ENCODE data around the gene SETD7. TPM values are rescaled to one million over a fixed set of nuclear protein-coding genes. Genes with fewer than 3 reads are reported as not detected.

Gene SETD7
- total RNA-seq, 1 experiment from 2014 or later: 29.6 TPM

DNA sequence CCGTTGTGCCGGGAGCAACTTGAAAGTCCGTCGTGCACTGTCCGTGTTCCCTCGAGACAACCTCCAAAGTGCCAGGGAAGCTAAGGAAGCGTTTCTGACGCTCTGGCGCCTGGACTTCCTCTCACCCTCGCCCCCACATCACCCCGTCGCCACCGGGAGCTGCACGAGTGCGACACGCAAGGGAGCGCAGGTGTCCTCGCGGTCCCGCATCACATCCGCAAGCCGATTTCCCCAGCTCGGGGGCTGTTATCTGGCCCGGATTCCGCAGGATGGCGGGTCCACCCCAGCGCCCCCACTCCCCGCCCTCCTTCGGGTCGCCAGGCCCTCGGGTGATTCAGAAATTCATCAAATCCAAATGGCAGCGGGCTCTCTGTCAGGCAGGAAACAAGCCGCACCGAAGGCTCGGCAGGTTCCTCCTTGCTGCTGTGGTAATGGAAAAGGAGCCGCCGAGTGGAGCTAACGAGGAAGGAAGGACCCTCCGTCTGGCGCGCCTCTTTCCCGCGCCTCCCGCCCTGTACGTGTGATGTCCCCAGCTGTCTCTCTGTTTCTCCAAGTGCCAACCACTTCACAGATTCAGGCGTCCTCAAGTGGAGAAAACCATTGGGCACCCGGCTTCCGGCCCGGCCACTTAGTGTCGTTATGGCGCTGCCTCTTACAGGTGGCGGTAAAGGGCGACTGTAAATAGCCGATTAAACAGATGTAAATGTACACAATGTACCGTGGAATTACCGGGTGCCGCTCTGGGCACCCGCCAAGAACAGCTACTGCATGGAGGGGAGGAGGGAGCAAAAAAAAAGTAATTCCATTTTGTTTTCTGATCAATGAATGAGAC, 921 bp upstream of the SETD7 start:
- peak; percentile 42 for DNase-seq
- TF ChIP-seq EZH2phosphoT487 (IDR thresholded peaks at IDR 0.05; ENCODE audit: borderline replicate concordance, low read length) (no peak), CTCF (conservative IDR thresholded peaks at IDR 0.05; ENCODE audit: low read depth, low read length) (0 out of 2 replicates have a peak, but pooled peaks have one; percentile 17)
- Histone ChIP-seq H3K4me1 (ENCODE audit: insufficient read depth, low read length) (peaks cover 12% of the 10 kb centered on the region), H3K4me2 (ENCODE audit: low read length) (peak overlapping the region; percentile 89), H3K9me2 (replicated peaks; ENCODE audit: low read length) (no peaks in the 10 kb centered on the region), H3K9ac (ENCODE audit: low read length) (peak overlapping the region; percentile 90; the same call in 1 of the 2 replicates), H3K36me3 (ENCODE audit: low read depth, low read length) (no peaks in the 10 kb centered on the region), H3K9me3 (ENCODE audit: low read length) (no peaks in the 10 kb centered on the region), H3K4me3 (ENCODE audit: low read length) (peak overlapping the region; percentile 70), H4K20me1 (ENCODE audit: low read length) (0 out of 2 replicates have a peak, but pooled peaks cover 4% of the 10 kb centered on the region), H3K27ac (ENCODE audit: low read length) (no peak overlapping the region), H3K79me2 (ENCODE audit: low read length) (peaks cover 37% of the 10 kb centered on the region), H3K27me3 (ENCODE audit: low read length) (no peaks in the 10 kb centered on the region), H2AFZ (ENCODE audit: low read length) (peak overlapping the region; percentile 82), H3F3A (ENCODE audit: low read length, unreplicated experiment) (no peaks in the 10 kb centered on the region)
- TSS peak; percentile 70 for BruUV-seq (replicated peaks)
- POLR2A ChIA-PET (ENCODE audit: unreplicated experiment): interaction anchor here (0.6 kb wide), 2 partner anchors 154 to 1161 kb away, joined by 3 to 11 read pairs; no protein-coding TSS in a partner anchor
- intact Hi-C loops (cut with micrococcal nuclease): loop anchor here (2.0 to 5.0 kb wide), 3 partner anchors 40 to 105 kb away; partner anchors contain the start of gene RAB33B
- peak; percentile 23 for ATAC-seq
- CTCF ChIA-PET: interaction anchor here (0.6 kb wide), 1 partner anchor 121 kb away, joined by 4 read pairs; no protein-coding TSS in a partner anchor

DNA sequence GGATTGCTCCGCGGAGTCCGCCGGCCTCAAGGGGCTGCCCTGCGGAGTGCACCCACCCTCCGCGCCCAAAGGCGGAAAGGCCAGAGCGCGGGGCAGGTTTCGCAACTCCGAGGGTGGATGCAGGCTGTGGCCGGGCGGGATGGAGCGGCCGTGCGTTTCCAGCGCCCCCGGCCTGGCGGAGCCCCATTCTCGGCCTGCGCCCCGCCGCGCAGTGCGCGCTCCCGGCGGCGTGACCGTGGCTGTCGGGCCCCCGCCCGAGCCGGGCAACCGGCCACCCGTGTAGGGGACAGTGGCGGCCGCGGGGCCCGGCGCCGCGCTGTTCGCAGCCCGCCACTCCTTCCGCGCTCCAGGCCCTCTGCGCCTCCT, 331 bp downstream of the SETD7 start:
- ChIA-PET POLR2A (ENCODE audit: unreplicated experiment) (interaction anchor here (0.7 kb wide), 1 partner anchor 543 kb away, joined by 5 read pairs; no protein-coding TSS in a partner anchor), CTCF (no interaction called here)
- no TSS peak for BruUV-seq (replicated peaks)
- peaks cover 12% of the 10 kb centered on the region for H3K4me1 ChIP-seq (ENCODE audit: insufficient read depth, low read length)
- H3K27me3 ChIP-seq (ENCODE audit: low read length): no peaks in the 10 kb centered on the region
- no peak for TF ChIP-seq CTCF (conservative IDR thresholded peaks at IDR 0.05; ENCODE audit: low read depth, low read length)
- no peak for TF ChIP-seq EZH2phosphoT487 (IDR thresholded peaks at IDR 0.05; ENCODE audit: borderline replicate concordance, low read length)
- no peak for TF ChIP-seq EZH2 (IDR thresholded peaks at IDR 0.05; ENCODE audit: low read length, unreplicated experiment)
- H3K4me2 ChIP-seq (ENCODE audit: low read length): peak overlapping the region; percentile 89
- H3K36me3 ChIP-seq (ENCODE audit: low read depth, low read length): no peaks in the 10 kb centered on the region
- intact Hi-C loops (cut with micrococcal nuclease): loop anchor here (2.0 to 5.0 kb wide), 3 partner anchors 41 to 103 kb away; partner anchors contain the start of gene RAB33B
- H2AFZ ChIP-seq (ENCODE audit: low read length): peak overlapping the region; percentile 82
- H3K9ac ChIP-seq (ENCODE audit: low read length): peak overlapping the region; percentile 90
- H3K4me3 ChIP-seq (ENCODE audit: low read length): peak overlapping the region; percentile 70
- H3K27ac ChIP-seq (ENCODE audit: low read length): peak overlapping the region; percentile 44
- 0 out of 2 replicates have a peak, but pooled peaks cover 4% of the 10 kb centered on the region for H4K20me1 ChIP-seq (ENCODE audit: low read length)
- H3K9me3 ChIP-seq (ENCODE audit: low read length): no peaks in the 10 kb centered on the region
- ATAC-seq (peak; percentile 11), DNase-seq (no peak)
- no peaks in the 10 kb centered on the region for H3F3A ChIP-seq (ENCODE audit: low read length, unreplicated experiment)
- H3K79me2 ChIP-seq (ENCODE audit: low read length): peaks cover 50% of the 10 kb centered on the region
- H3K9me2 ChIP-seq (replicated peaks; ENCODE audit: low read length): no peaks in the 10 kb centered on the region

Data from PC-3 (cell line).